NCI-H128 (cell line): ENCODE data around the gene CRYL1.

Experiments used
- DNase-seq: peaks from one replicate; lab custom pipeline; 2025; ENCODE audit not compliant: unreplicated experiment; lab: John Stamatoyannopoulos, UW

Gene CRYL1

DNA sequence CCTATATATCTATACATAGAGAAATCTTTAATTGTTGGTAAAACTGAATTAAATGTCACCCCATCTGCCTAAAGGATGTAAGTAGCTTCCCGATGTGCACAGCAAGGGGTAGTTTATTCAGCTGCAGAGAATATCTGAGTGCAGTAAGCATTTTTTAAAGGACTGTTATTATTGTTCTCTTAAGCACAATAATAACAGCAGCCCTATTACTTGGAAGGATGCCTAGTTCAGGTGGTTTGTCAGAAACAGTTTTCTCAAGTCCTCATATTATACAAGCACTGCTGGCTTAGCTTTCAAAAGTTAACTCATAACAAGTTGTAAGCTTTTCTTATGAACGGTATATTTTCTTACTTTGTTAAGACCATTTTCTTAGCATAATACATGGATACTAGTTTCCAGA lies 142.6 kb downstream of the CRYL1 start:
- peak; percentile 36 for DNase-seq

- DNase-seq, result no peak
Observed at GRCh38 chr13:20381401-20381800, 144.3 kb downstream of the CRYL1 start.

DNA sequence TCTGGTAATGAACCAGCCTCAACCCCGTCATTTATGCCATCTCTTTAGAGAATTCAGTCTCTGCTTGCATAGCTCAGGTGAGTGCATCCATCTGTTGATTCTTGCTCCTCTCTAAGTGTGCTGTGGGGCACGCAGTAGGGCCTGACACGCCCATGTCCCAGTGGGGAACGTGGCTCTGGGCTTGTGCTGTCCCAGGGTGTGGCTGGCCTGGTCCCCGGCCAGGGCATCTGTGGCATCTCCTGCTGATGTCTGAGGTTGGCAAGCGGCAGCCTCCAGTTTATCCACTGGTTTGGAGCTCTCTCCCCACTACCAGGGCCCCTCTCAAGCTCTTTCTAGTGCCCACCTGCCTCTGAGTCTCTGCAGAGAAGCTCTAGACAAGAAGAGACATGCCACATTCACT lies 146.9 kb downstream of the CRYL1 start:
- DNase-seq, result no peak

- no peak for DNase-seq
Observed at GRCh38 chr13:20377720-20378119, 147.9 kb downstream of the CRYL1 start.

DNA sequence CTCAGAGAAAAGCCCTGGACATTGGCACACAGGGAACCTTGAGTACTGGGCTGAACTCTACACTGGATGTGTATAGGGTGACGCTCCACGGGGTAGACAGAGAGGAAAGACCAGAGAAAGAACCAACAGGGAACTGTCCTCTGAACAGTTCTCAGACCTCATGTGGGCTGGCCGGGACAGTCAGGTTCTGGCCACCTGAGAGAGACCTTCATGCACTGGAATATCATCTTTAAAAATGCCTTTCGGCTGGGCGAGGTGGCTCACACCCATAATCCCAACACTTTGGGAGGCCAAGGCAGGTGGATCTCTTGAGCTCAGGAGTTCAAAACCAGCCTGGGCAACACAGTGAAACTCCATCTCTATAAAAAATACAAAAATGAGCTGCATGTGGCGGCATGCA lies 149.8 kb downstream of the CRYL1 start:
- no peak for DNase-seq

GRCh38 chr13:20373861-20374260 lies 151.8 kb downstream of the CRYL1 start:
- DNase-seq, result no peak

DNA sequence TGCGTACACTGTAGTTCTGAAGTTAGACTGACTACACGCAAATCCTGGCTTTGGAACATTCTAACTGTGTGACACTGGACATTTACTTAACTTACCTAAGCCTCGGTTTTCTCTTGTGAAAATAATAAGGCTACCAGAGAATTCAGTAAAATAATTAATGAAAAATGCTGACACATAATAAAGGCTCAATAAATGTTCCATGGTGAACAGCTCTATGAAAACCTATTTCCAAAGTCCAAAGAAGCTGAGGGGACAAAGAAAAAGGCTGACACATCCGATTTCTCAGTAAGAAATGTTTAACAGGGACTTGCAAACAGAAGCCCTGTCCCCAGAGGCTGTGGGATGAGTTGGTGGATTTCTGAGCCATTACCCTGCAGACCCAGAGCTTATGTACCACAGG lies 153.8 kb downstream of the CRYL1 start:
- DNase-seq, result no peak

DNA sequence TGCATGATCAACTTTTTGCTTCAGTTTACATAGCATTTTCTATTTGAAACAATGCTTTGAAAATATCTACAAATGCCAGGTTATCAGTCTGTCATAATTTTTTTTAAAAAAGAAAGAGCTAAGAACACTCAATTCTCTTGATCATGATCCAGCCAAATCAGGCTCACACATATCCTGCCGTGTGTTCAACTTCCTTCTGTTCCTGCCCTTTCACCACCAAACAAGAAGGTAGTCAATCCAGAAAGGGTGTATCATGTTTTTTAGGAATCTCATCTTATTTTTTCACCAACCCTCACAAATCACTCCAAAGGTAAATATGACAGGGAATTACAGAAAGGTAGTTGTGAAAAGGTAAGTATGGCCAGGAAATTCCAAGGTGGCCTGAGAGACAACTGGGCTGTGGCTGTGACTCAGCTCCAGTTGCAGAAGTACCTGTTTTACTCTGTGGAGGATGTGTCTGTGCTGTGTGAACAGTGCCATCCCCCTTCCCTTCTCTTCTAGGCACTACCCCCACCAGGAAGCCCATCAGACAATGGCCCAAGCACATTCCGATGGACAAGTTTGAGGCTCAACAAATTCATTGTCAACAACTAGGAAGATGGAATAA lies 154.7 kb downstream of the CRYL1 start:
- DNase-seq, result no peak

DNA sequence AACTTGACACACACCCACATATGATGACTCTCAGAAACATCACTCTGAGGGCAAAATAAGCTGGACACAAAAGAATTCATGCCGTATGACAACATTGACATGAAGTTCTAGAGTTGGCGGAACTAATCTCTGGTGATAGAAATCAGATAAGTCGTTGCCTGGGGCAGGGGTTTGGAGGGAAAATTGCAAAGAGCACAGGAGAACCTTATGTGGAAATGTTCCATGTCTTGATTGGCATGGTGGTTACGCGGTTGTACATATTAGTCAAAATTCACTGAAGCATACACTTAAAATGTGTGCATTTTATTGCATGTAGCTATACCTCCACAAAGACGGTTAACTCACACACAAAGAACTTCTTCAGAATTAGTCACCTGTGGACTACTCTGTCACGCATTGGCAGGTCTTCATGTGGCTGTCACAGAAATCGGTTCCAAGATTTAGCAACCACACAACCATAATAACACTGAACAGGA lies 155.7 kb downstream of the CRYL1 start:
- no peak for DNase-seq

- DNase-seq, result no peak
Observed at GRCh38 chr13:20366056-20366455, 159.6 kb downstream of the CRYL1 start.

DNA sequence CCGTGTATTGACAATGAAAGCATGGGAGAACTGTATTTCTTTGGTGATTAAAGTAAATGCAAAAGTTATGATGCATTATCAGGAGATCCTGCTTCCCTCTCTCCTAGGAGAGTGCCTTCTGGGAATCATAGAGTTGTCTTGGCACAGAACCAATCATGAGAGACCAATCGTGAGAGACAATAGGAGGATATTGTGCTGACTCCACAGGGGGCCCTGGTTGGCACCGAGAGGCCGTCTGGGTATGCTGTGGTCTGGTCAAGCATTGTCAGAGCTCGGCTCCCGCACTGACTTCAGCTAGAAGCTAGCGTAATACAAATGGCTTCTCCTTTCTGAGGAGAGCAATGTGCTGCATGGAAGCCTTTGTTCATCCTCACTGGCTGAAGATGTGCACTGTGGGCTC lies 162.1 kb downstream of the CRYL1 start:
- DNase-seq, result no peak

DNA sequence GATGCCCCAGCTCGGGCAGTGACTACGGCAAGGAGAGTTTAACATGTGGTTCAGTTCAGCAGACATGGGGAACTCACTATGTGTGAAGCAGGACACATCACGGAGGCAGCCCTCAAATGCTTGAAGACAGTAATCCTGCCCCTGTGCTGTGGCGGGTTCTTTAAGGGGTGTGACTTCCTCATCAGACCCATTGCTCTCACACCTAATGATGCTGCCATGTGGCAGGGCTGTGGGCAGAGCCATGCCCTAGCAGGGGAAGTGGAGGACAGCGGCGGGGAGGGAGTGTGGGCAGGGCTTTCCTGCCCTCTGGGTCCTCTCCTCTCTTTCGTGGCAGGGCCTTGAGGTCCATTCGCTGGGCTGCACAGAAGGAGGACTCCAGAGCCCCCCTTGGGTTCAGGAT lies 162.5 kb downstream of the CRYL1 start:
- DNase-seq, result no peak

DNA sequence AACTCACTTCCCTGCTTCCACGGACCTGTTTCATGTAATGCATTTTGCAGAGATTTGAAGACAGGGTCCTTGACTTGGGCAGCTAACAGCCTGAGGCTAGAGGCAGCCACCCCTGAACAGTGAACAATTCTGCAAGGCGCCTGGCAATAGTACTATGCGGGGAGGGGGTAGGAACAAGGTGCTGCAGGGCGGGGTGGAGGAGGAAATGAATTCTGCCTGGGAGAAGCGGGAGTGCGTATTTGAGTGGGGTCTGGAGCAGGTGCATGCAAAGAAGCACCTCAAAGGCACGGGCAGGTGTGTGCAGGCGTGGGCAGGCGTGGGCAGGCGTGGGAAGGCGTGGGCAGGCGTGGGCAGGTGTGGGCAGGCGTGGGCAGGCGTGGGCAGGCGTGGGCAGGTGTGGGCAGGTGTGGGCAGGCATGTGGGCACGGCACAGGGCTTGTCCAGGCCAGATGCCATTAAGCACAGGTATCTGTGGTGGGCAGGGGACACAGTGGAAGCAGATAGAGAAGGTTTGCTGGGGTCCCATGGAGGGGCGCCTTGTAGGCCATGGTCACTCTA lies 163.1 kb downstream of the CRYL1 start:
- no peak for DNase-seq

DNA sequence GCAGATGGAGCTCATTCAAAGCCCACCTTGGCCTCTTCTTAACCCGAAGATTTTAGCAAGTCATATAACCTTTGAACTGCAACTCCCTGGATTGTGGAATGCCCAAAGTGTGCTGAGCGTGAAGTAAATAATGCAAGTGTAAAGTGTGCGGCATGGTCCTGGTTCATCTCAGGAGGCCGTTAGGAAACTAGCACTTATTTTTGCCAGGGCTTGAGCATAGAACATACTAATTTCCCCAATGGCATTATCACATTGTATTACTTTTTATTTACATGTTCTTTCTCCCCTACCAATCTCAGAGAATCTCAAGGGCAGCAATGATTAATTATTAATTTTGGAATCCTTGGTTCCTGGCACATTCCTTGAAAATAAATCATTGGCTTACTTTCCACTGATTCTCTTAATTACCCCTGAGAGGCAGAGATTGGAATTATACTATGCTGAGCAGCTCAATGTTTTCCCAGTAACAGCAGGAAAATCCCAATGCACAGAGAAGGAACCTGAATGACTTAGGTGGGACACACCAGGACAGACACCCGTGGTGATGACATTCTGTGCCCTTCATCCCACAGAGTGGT lies 164.7 kb downstream of the CRYL1 start:
- no peak for DNase-seq

- no peak for DNase-seq
Observed at GRCh38 chr13:20360041-20360491, 165.6 kb downstream of the CRYL1 start.

- no peak for DNase-seq
Observed at GRCh38 chr13:20359335-20359734, 166.3 kb downstream of the CRYL1 start.

GRCh38 chr13:20358022-20358421 lies 167.6 kb downstream of the CRYL1 start:
- no peak for DNase-seq

DNA sequence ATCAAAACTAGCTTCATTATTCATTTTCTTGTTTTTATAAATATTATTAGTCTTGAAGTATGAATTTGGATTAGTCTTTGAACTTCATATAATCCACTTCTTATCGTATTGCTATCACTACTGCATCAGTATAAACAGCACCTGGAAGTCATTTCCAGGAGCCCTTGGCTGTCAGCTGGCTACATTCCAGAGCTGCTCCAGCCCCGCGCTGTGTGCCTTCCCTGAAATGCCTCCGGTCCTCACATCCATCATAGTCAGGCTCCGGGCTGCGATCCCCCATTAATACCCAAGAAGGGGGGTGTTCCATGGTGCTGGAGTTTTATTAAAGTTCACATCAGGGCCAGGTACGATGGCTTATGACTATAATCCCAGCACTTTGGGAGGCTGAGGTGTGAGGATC lies 169.2 kb downstream of the CRYL1 start:
- no peak for DNase-seq

- no peak for DNase-seq
Observed at GRCh38 chr13:20354722-20355121, 170.9 kb downstream of the CRYL1 start.

GRCh38 chr13:20353973-20354372 lies 171.7 kb downstream of the CRYL1 start:
- DNase-seq, result no peak
